ENCODE measurements around the gene ZNRF3.
"Not testable (repeated sequence)": the region's sequence is repeated elsewhere in the genome, so short reads cannot be mapped to it uniquely, and the experiment has no call there.

Gene ZNRF3

DNA sequence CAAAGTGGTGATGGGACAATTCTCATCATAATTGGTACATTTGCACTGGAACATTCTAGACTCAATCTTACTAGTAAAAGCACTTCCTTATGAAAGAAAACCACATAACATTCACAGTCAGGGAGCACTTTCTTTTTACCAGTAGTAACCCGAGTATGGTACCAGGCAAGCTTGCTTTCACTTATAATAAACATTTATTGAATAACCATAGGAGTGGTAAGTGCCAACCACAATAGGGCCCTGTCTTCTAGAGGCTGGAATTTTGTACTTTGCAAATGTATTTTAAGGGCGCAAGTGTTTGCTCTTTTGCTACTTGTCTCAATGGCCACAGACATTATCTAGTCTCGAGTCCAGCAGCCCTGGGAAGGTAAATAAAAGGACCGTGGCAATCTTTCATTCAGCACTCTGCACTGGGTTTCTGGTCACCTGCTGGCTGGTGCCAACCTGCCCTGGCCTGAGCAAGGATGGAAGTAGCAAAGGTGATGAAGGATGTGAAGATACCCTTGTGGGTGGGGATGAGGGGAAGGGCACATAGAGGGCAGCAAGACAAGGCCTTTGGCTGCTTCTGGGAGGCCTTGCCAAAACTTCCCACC lies 154.1 kb downstream of the ZNRF3 start:
- no peak for DNase-seq (ENCODE audit: low read depth in 3 of 3)

DNA sequence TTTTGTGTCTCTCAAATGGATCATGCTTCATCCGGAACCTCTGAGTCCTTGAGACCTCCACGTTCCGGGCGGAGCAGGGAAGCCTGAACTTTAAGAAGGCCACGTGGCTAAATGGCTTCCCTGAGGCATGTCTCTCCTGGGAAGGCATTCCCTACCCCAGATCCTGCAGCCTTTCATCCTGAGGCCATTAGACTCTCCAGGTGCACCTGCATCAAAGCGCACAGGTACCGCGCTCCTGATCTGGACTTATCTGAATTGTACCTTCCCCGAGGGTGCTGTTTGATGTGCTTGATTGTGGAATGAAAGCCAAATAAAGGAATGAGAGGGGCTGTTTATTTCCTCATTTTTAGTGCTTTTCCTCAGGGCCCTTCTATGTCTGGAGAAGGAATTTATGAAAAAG lies 155.8 kb downstream of the ZNRF3 start:
- no peak for DNase-seq (ENCODE audit: low read depth in 3 of 3)

- DNase-seq (ENCODE audit: low read depth in 3 of 3) = not testable (repeated sequence)
Observed at GRCh38 chr22:29039684-29040083, 156.3 kb downstream of the ZNRF3 start.

DNA sequence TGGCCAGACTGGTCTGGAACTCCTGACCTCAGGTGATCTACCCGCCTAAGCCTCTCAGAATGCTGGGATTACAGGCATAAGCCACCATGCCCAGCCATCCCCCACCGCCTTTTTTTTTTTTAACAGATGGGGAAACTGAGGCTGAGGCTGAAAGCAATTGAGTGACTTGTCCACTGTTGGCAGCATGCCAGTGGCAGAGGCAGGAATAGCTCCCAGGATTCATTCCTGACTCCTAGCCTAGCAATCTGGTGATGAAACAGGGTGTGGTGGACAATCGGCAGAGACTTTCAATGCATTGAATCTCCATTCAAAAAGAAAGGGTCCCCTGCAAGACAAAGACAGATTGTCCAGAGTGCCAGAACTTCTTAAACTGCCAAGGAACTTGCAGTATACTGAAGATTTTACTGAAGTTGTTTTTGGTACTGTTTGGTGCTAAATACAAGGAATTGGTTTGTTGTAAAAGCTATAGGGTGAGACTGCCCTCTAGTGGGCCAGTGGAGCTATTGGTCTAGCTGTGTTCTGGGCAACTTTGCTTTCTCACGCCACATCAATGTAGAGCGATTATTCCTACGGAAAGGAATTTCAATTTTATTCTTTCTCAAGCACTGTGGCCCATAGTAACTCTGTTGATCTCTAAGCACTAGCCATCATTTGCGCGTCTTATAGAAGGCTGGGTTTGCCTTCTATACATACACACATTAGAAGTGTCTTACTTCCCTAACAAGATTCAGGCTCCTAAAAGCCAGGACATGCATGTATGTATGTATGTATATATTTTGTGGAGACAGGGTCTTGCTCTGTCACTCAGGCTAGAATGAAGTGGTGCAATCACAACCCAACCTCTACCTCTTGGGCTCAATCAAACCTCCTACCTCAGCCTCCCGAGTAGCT lies 157.3 kb downstream of the ZNRF3 start:
- peak; percentile 4 to 60 (median 35) for DNase-seq (ENCODE audit: low read depth in 3 of 3)

DNA sequence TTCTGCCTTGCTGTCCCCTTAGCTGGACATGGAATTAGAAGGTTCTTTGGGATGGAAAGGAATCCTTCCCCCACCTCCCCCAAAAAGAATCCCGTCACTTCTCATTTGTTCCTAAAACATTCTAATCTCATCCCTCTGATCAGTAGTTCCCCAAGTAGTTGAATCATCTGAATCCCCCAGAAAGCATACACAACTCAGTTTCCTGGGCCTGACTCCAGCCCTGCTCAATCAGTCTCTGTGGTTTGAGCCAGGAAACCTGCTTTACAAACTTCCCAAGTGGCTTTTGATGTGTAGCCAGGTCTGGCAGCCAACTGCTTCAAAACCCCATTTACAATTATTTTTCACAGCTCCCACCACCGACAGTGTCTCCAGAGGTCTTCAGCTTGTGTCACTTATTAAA lies 158.0 kb downstream of the ZNRF3 start:
- DNase-seq (ENCODE audit: low read depth in 3 of 3) = no peak

- DNase-seq (ENCODE audit: low read depth in 3 of 3) = no peak
Observed at GRCh38 chr22:29043906-29044575, 160.7 kb downstream of the ZNRF3 start.

GRCh38 chr22:29044657-29045176 lies 161.3 kb downstream of the ZNRF3 start:
- no peak for DNase-seq (ENCODE audit: low read depth in 3 of 3)

DNA sequence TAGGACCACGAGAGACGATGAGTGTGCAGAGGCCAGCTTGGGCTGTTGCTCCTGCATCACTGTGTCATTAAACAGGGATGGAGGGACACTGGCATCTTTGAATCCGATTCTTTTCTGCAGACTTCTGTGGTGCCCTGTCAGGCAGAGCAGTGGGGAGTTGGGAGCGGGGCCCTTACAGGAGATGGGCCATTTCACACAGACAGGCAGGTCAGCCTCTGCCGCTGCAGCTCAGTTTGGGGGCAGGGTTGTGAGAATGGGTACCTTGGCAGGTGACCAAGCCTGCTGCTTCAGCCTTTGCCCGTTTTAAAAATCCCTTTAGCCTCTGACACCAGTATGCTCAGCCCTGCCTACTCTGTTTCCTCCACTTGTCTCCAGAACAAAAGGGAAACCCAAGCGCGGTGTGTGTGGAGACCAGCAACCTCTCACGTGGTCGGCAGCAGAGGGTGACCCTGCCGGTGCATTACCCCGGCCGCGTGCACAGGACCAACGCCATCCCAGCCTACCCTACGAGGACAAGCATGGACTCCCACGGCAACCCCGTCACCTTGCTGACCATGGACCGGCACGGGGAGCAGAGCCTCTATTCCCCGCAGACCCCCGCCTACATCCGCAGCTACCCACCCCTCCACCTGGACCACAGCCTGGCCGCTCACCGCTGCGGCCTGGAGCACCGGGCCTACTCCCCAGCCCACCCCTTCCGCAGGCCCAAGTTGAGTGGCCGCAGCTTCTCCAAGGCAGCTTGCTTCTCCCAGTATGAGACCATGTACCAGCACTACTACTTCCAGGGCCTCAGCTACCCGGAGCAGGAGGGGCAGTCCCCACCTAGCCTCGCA lies 165.7 kb downstream of the ZNRF3 start:
- DNase-seq (ENCODE audit: low read depth in 3 of 3) = no peak

DNA sequence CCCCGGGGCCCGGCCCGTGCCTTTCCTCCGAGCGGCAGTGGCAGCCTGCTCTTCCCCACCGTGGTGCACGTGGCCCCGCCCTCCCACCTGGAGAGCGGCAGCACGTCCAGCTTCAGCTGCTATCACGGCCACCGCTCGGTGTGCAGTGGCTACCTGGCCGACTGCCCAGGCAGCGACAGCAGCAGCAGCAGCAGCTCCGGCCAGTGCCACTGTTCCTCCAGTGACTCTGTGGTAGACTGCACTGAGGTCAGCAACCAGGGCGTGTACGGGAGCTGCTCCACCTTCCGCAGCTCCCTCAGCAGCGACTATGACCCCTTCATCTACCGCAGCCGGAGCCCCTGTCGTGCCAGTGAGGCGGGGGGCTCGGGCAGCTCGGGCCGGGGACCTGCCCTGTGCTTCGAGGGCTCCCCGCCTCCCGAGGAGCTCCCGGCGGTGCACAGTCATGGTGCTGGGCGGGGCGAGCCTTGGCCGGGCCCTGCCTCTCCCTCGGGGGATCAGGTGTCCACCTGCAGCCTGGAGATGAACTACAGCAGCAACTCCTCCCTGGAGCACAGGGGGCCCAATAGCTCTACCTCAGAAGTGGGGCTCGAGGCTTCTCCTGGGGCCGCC lies 166.4 kb downstream of the ZNRF3 start:
- DNase-seq (ENCODE audit: low read depth in 3 of 3) = no peak

GRCh38 chr22:29050457-29050856 lies 167.1 kb downstream of the ZNRF3 start:
- DNase-seq (ENCODE audit: low read depth in 3 of 3) = no peak

- DNase-seq (ENCODE audit: low read depth in 3 of 3) = no peak
Observed at GRCh38 chr22:29053048-29053702, 169.8 kb downstream of the ZNRF3 start.

- no peak for DNase-seq (ENCODE audit: low read depth in 3 of 3)
Observed at GRCh38 chr22:29054251-29054767, 170.9 kb downstream of the ZNRF3 start.

GRCh38 chr22:29055192-29055830 lies 171.9 kb downstream of the ZNRF3 start:
- no peak for DNase-seq (ENCODE audit: low read depth in 3 of 3)

DNA sequence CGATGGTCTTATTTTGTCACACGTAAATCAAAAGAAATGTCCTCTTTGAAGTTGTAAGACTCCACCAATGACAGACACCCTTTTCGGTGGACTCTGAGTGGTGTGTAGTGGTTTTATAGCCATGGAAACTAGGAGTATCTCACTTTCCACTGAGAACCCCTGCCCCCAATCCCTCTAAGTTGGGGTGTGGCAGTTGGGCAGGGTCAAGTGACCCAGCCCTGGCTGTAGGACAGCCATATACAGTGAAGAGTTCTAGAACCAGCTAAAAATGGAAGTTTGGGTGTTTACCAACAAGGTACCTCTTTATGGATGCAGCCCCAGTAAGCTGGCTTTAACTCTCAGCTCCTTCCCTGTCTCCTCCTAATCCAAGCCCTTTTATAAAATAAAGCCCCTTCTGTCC lies 173.1 kb downstream of the ZNRF3 start:
- no peak for DNase-seq (ENCODE audit: low read depth in 3 of 3)

- DNase-seq (ENCODE audit: low read depth in 3 of 3) = no peak
Observed at GRCh38 chr22:29060251-29060869, 177.0 kb downstream of the ZNRF3 start.

DNA sequence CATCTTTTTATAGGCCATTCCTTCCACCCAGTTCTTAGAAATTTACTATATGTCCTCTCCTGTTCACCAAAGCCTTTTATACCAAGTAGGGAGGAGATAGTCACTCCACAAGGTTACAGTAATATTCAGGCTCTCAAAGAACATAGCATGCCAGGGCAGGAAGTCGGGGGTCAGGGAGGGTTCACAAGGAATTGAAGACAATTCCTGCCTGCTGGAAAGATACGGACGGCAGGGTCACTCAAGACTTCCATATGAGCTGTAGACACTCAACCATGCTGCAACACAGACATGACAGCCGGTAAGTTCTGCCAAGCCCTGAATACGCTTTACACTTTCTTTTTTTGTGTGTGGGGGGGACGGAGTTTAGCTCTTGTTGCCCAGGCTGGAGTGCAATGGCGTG lies 177.6 kb downstream of the ZNRF3 start:
- no peak for DNase-seq (ENCODE audit: low read depth in 3 of 3)

GRCh38 chr22:29061773-29062172 lies 178.4 kb downstream of the ZNRF3 start, which contains the start of gene C22orf31:
Gene C22orf31, minus strand, starts transcription at chr22:29061831. Its CDS starts 39 bp downstream, at chr22:29061792.
- DNase-seq (ENCODE audit: low read depth in 3 of 3) = no peak

GRCh38 chr22:29062286-29062821 lies 179.0 kb downstream of the ZNRF3 start:
- no peak for DNase-seq (ENCODE audit: low read depth in 3 of 3)

All from stimulated activated CD4-positive, alpha-beta T cell treated with anti-CD3 and anti-CD28 coated beads, TNF-alpha, amount 100 ng/mL, for 48 hours (primary cell).